CD4-positive, alpha-beta T cell treated with Interleukin-12 subunit alpha and Interleukin-12 subunit beta, for 1 hour (primary cell): ENCODE data around the gene SPINT2.
"Not testable (repeated sequence)": the region's sequence is repeated elsewhere in the genome, so short reads cannot be mapped to it uniquely, and the experiment has no call there.

Source experiments
- DNase-seq: peaks from one replicate; pipeline ENCODE4 v3.0.0-alpha.2; 2020

SPINT2 gene, protein sequence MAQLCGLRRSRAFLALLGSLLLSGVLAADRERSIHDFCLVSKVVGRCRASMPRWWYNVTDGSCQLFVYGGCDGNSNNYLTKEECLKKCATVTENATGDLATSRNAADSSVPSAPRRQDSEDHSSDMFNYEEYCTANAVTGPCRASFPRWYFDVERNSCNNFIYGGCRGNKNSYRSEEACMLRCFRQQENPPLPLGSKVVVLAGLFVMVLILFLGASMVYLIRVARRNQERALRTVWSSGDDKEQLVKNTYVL

GRCh38 chr19:38264486-38265212 is at the start of gene SPINT2:
TSS of gene SPINT2 (plus strand) at chr19:38264573. CDS start at chr19:38264893, 320 bp downstream.
- no peak for DNase-seq

DNA sequence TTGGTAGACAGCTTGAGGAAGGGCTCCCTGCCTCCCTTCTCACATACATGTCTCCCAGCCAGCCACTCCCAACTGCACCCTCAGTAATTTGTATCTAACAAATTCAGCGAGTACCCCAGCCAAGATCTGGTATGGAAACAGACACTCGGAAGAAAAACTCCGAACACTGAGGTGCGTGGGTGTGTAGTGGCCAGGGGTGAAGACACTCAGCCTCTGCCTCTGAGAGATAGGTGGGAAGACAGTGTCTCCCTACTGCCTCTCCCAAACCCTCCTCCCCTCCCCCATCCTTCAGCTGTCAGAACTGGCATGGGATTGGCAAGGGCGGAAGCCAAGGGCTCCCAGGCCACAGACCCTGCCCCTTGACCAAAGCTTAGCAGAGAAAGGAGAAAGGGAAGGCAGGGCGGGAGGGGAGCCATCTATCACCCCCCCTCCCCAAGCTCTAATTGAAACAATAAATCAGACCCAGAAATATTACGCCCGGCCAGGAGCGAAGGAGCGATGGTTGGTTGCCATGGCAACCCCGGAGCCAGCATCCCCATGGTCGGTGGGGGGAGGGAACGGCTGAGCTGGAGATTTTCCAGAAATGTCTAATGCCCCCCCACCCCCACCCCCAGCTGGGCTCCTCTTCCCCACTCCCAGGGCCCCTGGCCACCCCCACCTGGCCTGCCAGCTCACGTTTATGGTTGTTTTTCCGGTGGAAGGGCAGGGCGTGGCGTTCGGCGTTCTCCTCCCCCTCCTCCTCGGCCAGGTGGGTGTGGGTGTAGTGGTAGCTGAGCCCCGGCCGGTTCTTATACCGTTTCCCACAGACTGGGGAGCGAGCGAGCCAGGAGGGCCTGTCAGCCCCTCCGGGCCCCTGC is 47.4 kb upstream of the SPINT2 start:
- DNase-seq: no peak

DNA sequence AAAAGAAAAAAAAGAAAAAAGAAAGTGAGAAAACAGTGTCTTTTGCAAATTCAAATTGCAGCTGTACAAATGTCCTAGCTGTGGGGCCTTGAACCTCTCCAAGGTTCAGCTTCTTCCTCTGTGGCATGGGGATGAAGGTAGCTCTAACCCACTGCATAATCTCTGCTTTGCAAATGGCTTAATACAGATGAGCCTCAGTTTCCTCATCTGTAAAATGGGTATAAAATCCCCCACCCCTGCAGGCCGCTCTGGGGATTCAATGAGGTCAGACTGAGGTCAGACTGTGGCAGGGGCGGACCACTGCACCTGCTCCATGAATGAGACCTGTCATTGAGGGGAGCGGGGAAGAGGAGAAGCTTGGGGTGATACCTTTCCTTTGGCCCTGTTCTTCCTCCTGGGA is 46.2 kb upstream of the SPINT2 start:
- DNase-seq: no peak

GRCh38 chr19:38219221-38219620 is 45.2 kb upstream of the SPINT2 start:
- DNase-seq: no peak

GRCh38 chr19:38221421-38221820 is 43.0 kb upstream of the SPINT2 start:
- DNase-seq: no peak

DNA sequence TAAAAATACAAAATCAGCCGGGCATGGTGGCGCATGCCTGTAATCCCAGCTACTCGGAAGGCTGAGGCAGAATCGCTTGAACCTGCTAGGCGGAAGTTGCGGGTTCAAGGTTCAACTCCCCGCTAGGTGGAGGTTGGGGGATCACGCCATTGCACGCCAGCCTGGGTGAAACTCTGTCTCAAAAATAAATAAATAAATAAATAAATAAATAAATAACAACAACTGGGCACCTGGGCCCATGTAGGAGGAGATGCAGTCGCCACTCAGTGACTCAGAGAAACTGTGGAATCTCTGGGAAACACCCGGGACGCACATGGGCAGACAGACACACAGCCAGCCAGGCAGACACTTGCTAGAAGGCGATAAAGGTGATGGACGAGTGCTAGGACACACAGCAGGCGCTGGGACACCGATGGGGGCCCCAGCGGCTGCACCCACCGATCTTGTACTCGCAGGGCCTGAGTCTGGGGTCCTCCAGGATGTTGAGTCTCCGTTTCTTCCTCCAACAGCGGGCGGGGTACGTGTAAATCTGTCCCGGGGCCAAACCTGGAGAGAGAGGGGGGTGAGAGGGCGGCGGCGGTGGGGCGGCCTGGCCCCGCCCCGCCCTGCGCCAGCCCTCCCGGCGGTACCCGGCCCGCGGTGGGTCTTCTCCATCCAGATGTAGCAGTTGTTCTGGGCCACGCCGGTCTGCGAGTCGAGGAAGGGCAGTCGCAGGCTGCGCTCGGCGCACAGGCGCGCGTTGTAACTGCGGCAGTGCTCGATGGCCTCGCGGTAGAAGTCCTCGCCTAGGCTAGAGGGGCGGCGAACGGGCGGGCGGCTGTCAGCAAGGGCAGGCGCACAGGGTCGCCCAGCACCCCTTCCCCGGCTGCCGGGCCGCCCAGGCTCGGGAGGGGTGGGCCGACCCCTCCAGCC is 42.2 kb upstream of the SPINT2 start:
- DNase-seq: no peak

GRCh38 chr19:38223119-38223523 is 41.3 kb upstream of the SPINT2 start:
- no peak for DNase-seq

GRCh38 chr19:38223617-38224013 is 40.8 kb upstream of the SPINT2 start:
- no peak for DNase-seq

- DNase-seq: peak; percentile 37
Observed at GRCh38 chr19:38224014-38224862, 40.1 kb upstream of the SPINT2 start, which contains the start of gene DPF1. TSS of gene DPF1 (minus strand) at chr19:38224222. CDS start at chr19:38224142, 80 bp downstream.

GRCh38 chr19:38224863-38225218 is 39.5 kb upstream of the SPINT2 start:
- DNase-seq: not testable (repeated sequence)

- no peak for DNase-seq
Observed at GRCh38 chr19:38227287-38228004, 36.9 kb upstream of the SPINT2 start.

DNA sequence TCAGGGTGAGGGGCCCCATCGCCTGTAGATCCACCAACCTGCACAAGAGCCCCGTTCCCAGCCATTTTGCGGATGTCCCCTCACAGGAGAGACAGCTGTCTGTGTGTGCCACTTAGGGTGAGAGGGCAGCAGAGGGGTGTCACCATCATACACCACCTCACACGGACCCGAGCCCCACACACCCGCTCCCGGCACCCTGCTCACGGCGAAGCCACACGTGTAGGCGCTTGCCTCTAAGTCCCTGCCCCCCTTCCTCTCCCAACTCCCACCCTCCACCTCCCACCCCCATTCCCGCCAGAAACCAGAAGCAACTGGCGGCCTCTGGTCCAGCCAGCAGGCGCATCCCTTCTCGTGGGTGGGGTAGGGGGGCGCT is 36.4 kb upstream of the SPINT2 start:
- DNase-seq: no peak

GRCh38 chr19:38228491-38229439 is 35.6 kb upstream of the SPINT2 start:
- DNase-seq: no peak

DNA sequence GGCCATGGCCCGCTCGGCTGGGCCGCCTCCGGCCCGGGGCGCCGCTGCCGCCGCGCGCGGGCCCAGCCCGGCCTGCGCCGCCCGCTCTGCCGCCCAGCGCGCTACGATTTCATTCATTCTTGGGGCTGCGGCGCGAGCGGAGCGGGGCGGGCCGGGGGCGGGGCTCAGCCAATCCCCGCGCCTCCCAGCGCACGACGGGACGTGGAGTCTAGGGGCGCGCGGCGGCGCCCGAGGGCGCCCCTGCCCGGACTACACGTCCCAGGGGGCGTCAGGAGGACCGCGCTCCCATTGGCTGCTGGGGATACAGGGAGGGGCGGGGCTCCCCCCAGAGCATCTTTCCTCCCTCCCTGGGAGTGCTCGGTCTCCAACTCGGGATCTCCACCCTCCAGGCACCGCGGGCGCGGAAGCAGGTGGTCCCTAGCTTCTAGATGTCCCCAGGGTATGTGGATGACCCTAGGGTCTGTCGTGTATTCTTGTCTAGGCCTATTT is 34.7 kb upstream of the SPINT2 start:
- DNase-seq: peak; percentile 72

- not testable (repeated sequence) for DNase-seq
Observed at GRCh38 chr19:38230506-38231133, 33.8 kb upstream of the SPINT2 start.

DNA sequence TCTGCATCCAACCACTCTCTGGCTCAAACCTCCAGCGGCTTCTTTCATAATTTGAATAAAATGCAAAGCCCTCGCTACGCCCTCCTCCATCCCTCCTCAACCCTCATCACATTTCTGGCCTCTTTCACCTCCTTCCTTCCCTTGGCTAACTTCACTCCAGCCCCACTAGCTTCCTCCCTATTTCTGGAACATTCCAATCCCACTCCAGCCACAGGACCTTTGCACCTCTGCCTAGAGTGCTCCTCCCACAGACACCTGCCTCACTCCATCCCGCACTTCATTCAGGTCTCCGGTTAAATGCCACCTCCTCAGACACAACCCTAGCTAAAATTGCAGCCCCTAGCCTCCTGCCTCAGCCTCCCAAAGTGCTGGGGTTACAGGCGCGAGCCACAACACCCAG is 32.5 kb upstream of the SPINT2 start:
- no peak for DNase-seq

DNA sequence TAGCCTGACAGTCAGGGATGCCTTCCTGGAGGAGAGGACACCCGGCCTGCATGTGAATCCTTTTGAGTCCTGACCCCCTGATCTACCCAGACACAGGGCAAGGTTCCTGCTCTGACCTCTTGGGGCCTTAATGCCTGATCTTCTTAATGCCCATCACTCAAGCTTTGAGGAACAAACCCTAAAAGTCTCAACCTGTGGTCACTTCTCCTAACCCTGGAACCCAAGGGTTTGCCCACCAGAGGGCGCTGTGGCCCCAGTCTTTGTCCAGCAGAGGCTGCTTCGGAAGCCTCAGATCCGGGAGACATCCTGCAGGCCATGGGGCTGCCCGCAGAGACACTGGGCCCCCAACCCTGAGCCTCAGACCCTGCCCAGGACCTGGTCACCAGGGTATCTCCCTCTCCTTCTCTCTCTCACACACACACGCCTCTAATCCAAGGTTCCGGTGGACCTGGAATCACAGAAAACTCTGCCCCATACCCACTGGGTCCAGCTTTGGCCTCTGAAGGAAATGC is 30.6 kb upstream of the SPINT2 start:
- peak; percentile 74 for DNase-seq

- no peak for DNase-seq
Observed at GRCh38 chr19:38234615-38235014, 29.8 kb upstream of the SPINT2 start.

- no peak for DNase-seq
Observed at GRCh38 chr19:38239816-38240215, 24.6 kb upstream of the SPINT2 start.
